Vagina (tissue), 2 donors: ENCODE measurements around the gene ZDHHC1. TPM values are rescaled to one million over a fixed set of nuclear protein-coding genes. Genes with fewer than 3 reads are reported as not detected.
A peak's percentile ranks its signal among the peaks of the same experiment; 100 is the strongest.

ENCODE experiments used
- DNase-seq, 2 donors: peaks; one replicate each; pipeline ENCODE4 v3.0.0-alpha.2; 2017; ENCODE audit errors: extremely low spot score in 2 of 2
- H3K27ac ChIP-seq: fragments of 200-600 bp; sonication (generic); one replicate; pipeline ENCODE4 v1.5.1; 2019
- H3K27me3 ChIP-seq: fragments of 200-600 bp; sonication (generic); one replicate; pipeline ENCODE4 v1.5.1; 2019
- H3K36me3 ChIP-seq, 2 donors: fragments of 200-600 bp; sonication (generic); one replicate each; pipeline ENCODE4 v1.5.1; 2017 to 2019
- H3K4me1 ChIP-seq: fragments of 200-600 bp; sonication (generic); one replicate; pipeline ENCODE4 v1.5.1; 2019
- H3K4me3 ChIP-seq, 2 donors: fragments of 200-600 bp; sonication (generic); 1 replicate in 1 of 2; 2 replicates in 1 of 2; pipeline ENCODE4 v1.5.1; 2016 to 2019
- H3K9me3 ChIP-seq: fragments of 200-600 bp; sonication (generic); one replicate; pipeline ENCODE4 v1.5.1; 2019
- POLR2A ChIP-seq, 2 donors: fragments of 450-650 bp; IDR thresholded peaks; one replicate each; pipeline ENCODE4 v1.6.1; 2017; ENCODE audit warnings: antibody characterized with exemption in 2 of 2, mild to moderate bottlenecking in 2 of 2, moderate library complexity in 2 of 2
- POLR2AphosphoS5 ChIP-seq, 2 donors: sonication (generic); formaldehyde crosslinking; IDR thresholded peaks; one replicate each; pipeline ENCODE4 v1.9.0; 2017; ENCODE audit warnings: antibody characterized with exemption in 2 of 2, mild to moderate bottlenecking in 2 of 2, low read depth in 1 of 2; ENCODE audit not compliant: insufficient read depth in 1 of 2
- intact Hi-C: fragments of 100-400 bp; cut with DNase I; formaldehyde crosslinking; loops from one replicate; pipeline ENCODE4 v1.15.1; 2023
- total RNA-seq: library from RNA; depleted of rRNA; stranded (reverse); fragments of >200 nt; gene quantifications from one replicate; pipeline ENCODE4 v1.2.3, GENCODE V29; 2016
- TF ChIP-seq, protein P1 (sequence below), 3 experiments: fragments of 450-650 bp in 2 of 3; fragments of 200-600 bp in 1 of 3; sonication (generic) in 1 of 3; IDR thresholded peaks; one replicate each; pipeline ENCODE4 v1.5.1; 2017 to 2019; ENCODE audit warnings: antibody characterized with exemption in 3 of 3, mild to moderate bottlenecking in 2 of 3, moderate library complexity in 2 of 3

The ZDHHC1 gene
- total RNA-seq, 1 donor from 2014 or later = 22.3 TPM

DNA sequence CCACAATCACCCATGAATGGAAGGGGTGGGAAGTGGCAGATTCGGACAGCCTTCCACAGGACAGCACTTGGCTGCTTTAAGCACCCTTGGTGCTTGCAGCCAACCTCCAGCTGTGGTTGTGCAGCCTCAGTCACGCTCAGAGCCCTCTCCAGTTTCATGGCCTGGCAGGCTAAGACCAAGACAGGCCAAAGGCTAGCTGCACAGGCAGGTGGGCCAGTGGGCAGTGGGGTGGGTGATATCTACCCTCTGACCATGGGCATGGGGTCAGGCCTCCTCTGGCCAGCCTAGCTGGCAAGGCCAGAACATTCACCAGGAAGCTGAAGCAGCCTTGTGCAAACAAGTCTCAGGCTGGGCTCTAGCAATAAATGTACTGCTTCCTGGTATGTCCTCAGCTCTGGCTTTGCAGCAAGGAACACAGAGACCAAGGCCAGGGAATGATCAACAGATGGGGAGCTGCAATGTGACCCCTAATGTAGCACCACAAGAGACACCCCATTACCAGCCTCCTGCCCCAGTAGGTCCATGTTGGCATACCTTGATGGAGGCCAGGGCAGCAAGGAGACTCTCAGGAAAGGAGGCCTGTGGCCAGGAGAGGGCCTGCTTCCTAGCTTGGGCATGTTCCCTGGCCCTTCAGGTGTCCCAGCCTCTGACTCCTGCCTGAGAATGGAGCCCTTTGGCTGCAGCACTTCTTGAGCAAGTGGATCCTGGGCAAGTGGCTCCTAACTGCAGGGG, 35.6 kb upstream of the ZDHHC1 start:
- Histone ChIP-seq H3K36me3 (peaks cover 0 to 20% of the 10 kb centered on the region in 2 donors), H3K27me3 (no peaks in the 10 kb centered on the region), H3K27ac (peak overlapping the region; percentile 63), H3K4me1 (peaks cover 73% of the 10 kb centered on the region), H3K4me3 (no peak overlapping the region), H3K9me3 (no peaks in the 10 kb centered on the region)
- TF ChIP-seq POLR2AphosphoS5 (IDR thresholded peaks at IDR 0.05; ENCODE audit: insufficient read depth in 1 of 2, low read depth in 1 of 2) = peak in 1 of 2 donors; percentile 10
- TF ChIP-seq, protein P1, sequence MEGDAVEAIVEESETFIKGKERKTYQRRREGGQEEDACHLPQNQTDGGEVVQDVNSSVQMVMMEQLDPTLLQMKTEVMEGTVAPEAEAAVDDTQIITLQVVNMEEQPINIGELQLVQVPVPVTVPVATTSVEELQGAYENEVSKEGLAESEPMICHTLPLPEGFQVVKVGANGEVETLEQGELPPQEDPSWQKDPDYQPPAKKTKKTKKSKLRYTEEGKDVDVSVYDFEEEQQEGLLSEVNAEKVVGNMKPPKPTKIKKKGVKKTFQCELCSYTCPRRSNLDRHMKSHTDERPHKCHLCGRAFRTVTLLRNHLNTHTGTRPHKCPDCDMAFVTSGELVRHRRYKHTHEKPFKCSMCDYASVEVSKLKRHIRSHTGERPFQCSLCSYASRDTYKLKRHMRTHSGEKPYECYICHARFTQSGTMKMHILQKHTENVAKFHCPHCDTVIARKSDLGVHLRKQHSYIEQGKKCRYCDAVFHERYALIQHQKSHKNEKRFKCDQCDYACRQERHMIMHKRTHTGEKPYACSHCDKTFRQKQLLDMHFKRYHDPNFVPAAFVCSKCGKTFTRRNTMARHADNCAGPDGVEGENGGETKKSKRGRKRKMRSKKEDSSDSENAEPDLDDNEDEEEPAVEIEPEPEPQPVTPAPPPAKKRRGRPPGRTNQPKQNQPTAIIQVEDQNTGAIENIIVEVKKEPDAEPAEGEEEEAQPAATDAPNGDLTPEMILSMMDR (IDR thresholded peaks at IDR 0.05) = no peak
- DNase-seq = no peak
- intact Hi-C loops = no loop called here

DNA sequence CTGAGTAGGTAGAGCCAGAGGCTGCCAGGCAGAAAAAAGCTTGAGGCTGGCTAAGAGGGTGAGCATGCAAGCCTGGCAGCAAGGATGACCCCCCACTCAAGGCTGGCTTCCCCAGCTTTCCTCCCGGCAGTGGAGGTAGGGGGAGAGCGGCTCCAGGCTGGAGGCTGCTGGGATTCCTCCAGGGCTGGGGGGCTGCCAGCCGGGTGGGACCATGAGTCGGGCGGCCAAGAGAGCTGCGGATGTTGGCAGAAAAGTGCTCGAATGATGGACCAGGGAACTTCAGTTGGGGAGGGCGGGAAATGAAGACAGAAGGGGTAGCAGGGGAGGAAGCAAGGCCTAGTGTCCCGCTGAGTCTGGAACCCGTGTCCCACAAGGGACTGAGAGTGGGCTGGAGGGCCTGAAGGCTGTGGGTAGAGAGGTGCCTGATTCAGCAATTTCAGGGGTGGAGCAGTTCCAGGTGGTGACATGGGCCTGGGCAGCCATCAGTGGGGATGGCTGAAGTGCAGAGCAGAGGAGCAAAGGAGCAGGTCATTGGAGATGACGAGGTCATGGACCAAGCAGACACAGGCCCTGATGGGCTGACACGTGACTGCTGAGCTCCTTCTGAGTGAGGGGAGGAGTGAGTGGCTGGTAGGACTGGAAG, 34.9 kb upstream of the ZDHHC1 start:
- H3K27ac ChIP-seq = peak overlapping the region; percentile 63
- H3K36me3 ChIP-seq = peaks cover 0 to 20% of the 10 kb centered on the region in 2 donors
- intact Hi-C loops = no loop called here
- no peak for TF ChIP-seq POLR2AphosphoS5 (IDR thresholded peaks at IDR 0.05; ENCODE audit: insufficient read depth in 1 of 2, low read depth in 1 of 2)
- TF ChIP-seq, protein P1 (IDR thresholded peaks at IDR 0.05) = no peak
- H3K4me3 ChIP-seq = no peak overlapping the region
- H3K9me3 ChIP-seq = no peaks in the 10 kb centered on the region
- DNase-seq = no peak
- peaks cover 73% of the 10 kb centered on the region for H3K4me1 ChIP-seq
- H3K27me3 ChIP-seq = no peaks in the 10 kb centered on the region

DNA sequence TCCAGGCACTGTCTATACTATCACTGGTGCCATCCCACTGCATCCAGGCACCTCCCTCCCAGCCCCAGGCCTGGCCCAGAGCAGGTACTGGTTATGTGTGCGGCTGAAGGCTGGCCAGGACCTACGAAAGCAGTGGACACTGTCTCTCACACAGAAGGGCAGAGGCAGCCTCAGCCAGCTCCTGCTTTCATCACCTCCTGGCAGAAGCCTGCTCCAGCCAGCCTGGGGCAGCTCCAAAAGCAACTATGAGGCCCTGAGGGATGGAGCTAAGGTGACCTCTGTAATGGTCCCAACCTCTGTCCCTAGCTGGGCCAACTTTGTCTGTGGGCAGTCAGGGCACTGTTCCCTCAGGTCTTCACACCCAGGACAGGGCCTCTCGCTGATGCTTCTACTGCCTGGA, 33.5 kb upstream of the ZDHHC1 start:
- Histone ChIP-seq H3K36me3 (peaks cover 0 to 20% of the 10 kb centered on the region in 2 donors), H3K27ac (peak overlapping the region; percentile 63), H3K4me1 (peaks cover 78% of the 10 kb centered on the region), H3K4me3 (no peak overlapping the region), H3K27me3 (no peaks in the 10 kb centered on the region), H3K9me3 (no peaks in the 10 kb centered on the region)
- intact Hi-C loops = no loop called here
- DNase-seq = no peak
- TF ChIP-seq, protein P1 (IDR thresholded peaks at IDR 0.05) = no peak
- TF ChIP-seq POLR2A (IDR thresholded peaks at IDR 0.05) (no peak), POLR2AphosphoS5 (IDR thresholded peaks at IDR 0.05; ENCODE audit: insufficient read depth in 1 of 2, low read depth in 1 of 2) (no peak)

DNA sequence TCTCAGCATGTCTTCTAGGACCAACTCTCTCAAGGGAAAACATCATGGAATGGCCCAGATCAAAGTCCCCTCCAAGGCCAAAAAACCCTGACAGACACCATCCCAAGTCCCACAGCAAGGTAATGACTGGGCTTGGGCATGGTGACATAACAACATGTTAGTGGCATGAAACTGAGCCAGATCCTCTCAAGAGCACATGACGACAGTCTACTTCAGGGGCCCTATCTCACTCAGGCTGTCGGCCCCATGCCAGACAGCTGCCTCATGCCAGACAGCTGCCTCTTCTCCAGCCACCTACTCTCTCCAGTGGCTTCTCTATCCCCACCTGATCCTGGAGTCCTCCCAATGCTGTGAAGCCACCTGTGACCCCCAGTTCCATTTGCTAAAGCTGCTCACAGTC, 33.1 kb upstream of the ZDHHC1 start:
- no peaks in the 10 kb centered on the region for H3K9me3 ChIP-seq
- H3K4me3 ChIP-seq = no peak overlapping the region
- H3K36me3 ChIP-seq = peaks cover 0 to 20% of the 10 kb centered on the region in 2 donors
- peak overlapping the region; percentile 63 for H3K27ac ChIP-seq
- TF ChIP-seq POLR2A (IDR thresholded peaks at IDR 0.05) (no peak), POLR2AphosphoS5 (IDR thresholded peaks at IDR 0.05; ENCODE audit: insufficient read depth in 1 of 2, low read depth in 1 of 2) (no peak)
- TF ChIP-seq, protein P1 (IDR thresholded peaks at IDR 0.05) = no peak
- H3K27me3 ChIP-seq = no peaks in the 10 kb centered on the region
- DNase-seq = no peak
- H3K4me1 ChIP-seq = peaks cover 82% of the 10 kb centered on the region
- intact Hi-C loops = no loop called here

DNA sequence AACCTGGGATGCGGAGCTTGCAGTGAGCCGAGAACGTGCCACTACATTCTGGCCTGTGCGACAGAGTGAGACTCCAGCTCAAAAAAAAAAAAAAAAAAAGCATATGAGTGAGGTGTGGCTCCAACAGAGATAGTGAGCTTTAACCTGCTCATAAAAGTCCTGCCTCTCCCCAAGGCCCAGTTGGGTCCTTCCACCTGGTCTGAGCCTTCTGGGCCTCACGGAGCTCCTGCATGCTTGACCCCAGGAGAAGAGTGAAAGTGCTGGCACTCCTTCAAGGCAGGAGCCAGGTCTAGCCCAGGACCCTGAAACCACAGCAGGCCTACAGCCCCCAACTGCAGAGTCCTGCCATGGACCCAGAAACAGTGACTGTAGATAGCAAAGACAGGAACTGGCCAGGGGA, 32.3 kb upstream of the ZDHHC1 start:
- Histone ChIP-seq H3K27me3 (no peaks in the 10 kb centered on the region), H3K36me3 (peaks cover 0 to 20% of the 10 kb centered on the region in 2 donors), H3K4me1 (peaks cover 89% of the 10 kb centered on the region), H3K27ac (peak overlapping the region; percentile 63), H3K9me3 (no peaks in the 10 kb centered on the region), H3K4me3 (no peak overlapping the region)
- intact Hi-C loops = no loop called here
- no peak for DNase-seq
- no peak for TF ChIP-seq POLR2A (IDR thresholded peaks at IDR 0.05)
- TF ChIP-seq POLR2AphosphoS5 (IDR thresholded peaks at IDR 0.05; ENCODE audit: insufficient read depth in 1 of 2, low read depth in 1 of 2) = no peak
- TF ChIP-seq, protein P1 (IDR thresholded peaks at IDR 0.05) = no peak
